CD4-positive, alpha-beta T cell treated with Interleukin-21 for 1 hour (primary cell): ENCODE data around the gene MDH1.
"Not testable (repeated sequence)": the region's sequence is repeated elsewhere in the genome, so short reads cannot be mapped to it uniquely, and the experiment has no call there.

Experiments
- DNase-seq: peaks from one replicate; pipeline ENCODE4 v3.0.0-alpha.2; 2020

MDH1 gene

GRCh38 chr2:63588385-63589147 lies at the start of gene MDH1, which contains the start of gene WDPCP:
Gene MDH1, plus strand, starts transcription at chr2:63588963. Its CDS starts 81 bp downstream, at chr2:63589044.
Gene WDPCP, minus strand, starts transcription at chr2:63588477. Its CDS starts 206 bp downstream, at chr2:63588271.
- peak; percentile 97 for DNase-seq

- no peak for DNase-seq
These were observed 49.2 kb upstream of the MDH1 start for GRCh38 chr2:63539416-63540162.

- DNase-seq, result no peak
These were observed 44.6 kb upstream of the MDH1 start for GRCh38 chr2:63544017-63544627.

- DNase-seq, result no peak
These were observed 43.7 kb upstream of the MDH1 start for GRCh38 chr2:63545023-63545422.

- no peak for DNase-seq
These were observed 35.7 kb upstream of the MDH1 start for GRCh38 chr2:63553049-63553448.

- no peak for DNase-seq
These were observed 33.5 kb upstream of the MDH1 start for GRCh38 chr2:63555299-63555698.

- DNase-seq, result no peak
These were observed 32.8 kb upstream of the MDH1 start for GRCh38 chr2:63555931-63556330.

GRCh38 chr2:63557819-63558218 lies 30.9 kb upstream of the MDH1 start:
- DNase-seq, result not testable (repeated sequence)

- not testable (repeated sequence) for DNase-seq
These were observed 29.8 kb upstream of the MDH1 start for GRCh38 chr2:63558922-63559321.

GRCh38 chr2:63562751-63563150 lies 26.0 kb upstream of the MDH1 start:
- no peak for DNase-seq

- no peak for DNase-seq
These were observed 19.0 kb upstream of the MDH1 start for GRCh38 chr2:63569740-63570139.

- no peak for DNase-seq
These were observed 17.5 kb upstream of the MDH1 start for GRCh38 chr2:63571291-63571690.

- no peak for DNase-seq
These were observed 16.8 kb upstream of the MDH1 start for GRCh38 chr2:63572001-63572400.

GRCh38 chr2:63573026-63573425 lies 15.7 kb upstream of the MDH1 start:
- DNase-seq, result not testable (repeated sequence)

- DNase-seq, result not testable (repeated sequence)
These were observed 14.9 kb upstream of the MDH1 start for GRCh38 chr2:63573726-63574345.

GRCh38 chr2:63576546-63576945 lies 12.2 kb upstream of the MDH1 start:
- DNase-seq, result no peak

- DNase-seq, result no peak
These were observed 10.0 kb upstream of the MDH1 start for GRCh38 chr2:63578767-63579166.

- no peak for DNase-seq
These were observed 8.0 kb upstream of the MDH1 start for GRCh38 chr2:63580651-63581297.

- DNase-seq, result no peak
These were observed 7.3 kb upstream of the MDH1 start for GRCh38 chr2:63581298-63581961.

- no peak for DNase-seq
These were observed 5.9 kb upstream of the MDH1 start for GRCh38 chr2:63582873-63583272.

GRCh38 chr2:63587814-63588384 lies 864 bp upstream of the MDH1 start:
- no peak for DNase-seq
